Gastroesophageal sphincter (tissue), 4 donors: Measurements from ENCODE around the gene PURA. TPM values are rescaled to one million over a fixed set of nuclear protein-coding genes. Genes with fewer than 3 reads are reported as not detected.
A peak's percentile ranks its signal among the peaks of the same experiment; 100 is the strongest.

Source experiments
- ATAC-seq: fragments of 150-250 bp; one replicate; pipeline ENCODE4 v1.9.1; 2016; ENCODE audit warnings: mild to moderate bottlenecking, moderate library complexity
- H3K27ac ChIP-seq, 4 donors: fragments of 200-600 bp; sonication (generic) in 3 of 4; 1 replicate in 3 of 4; 2 replicates in 1 of 4; pipeline ENCODE4 v1.5.1; 2016 to 2019
- H3K27me3 ChIP-seq: fragments of 200-600 bp; sonication (generic); one replicate; pipeline ENCODE4 v1.5.1; 2019
- H3K36me3 ChIP-seq, 2 donors: fragments of 200-600 bp; sonication (generic); one replicate each; pipeline ENCODE4 v1.5.1; 2019; ENCODE audit warnings: control low read depth in 1 of 2
- H3K4me1 ChIP-seq, 3 donors: fragments of 200-600 bp; sonication (generic); 1 replicate in 2 of 3; 2 replicates in 1 of 3; pipeline ENCODE4 v1.5.1; 2016 to 2019; ENCODE audit warnings: control low read depth in 2 of 3
- H3K4me3 ChIP-seq, 2 donors: fragments of 200-600 bp; sonication (generic); one replicate each; pipeline ENCODE4 v1.5.1; 2019; ENCODE audit warnings: mild to moderate bottlenecking in 1 of 2, moderate library complexity in 1 of 2
- H3K9me3 ChIP-seq, 3 donors: fragments of 200-600 bp; sonication (generic); one replicate each; pipeline ENCODE4 v1.5.1; 2017 to 2019; ENCODE audit warnings: control low read depth in 2 of 3
- EP300 ChIP-seq: sonication (generic); formaldehyde crosslinking; IDR thresholded peaks from one replicate; pipeline ENCODE4 v1.6.1; 2017; ENCODE audit warnings: antibody characterized with exemption, mild to moderate bottlenecking
- POLR2A ChIP-seq, 2 donors: fragments of 450-650 bp; IDR thresholded peaks; one replicate each; pipeline ENCODE4 v1.6.1; 2017; ENCODE audit warnings: antibody characterized with exemption in 2 of 2, mild to moderate bottlenecking in 2 of 2, moderate library complexity in 1 of 2
- POLR2AphosphoS5 ChIP-seq: sonication (generic); formaldehyde crosslinking; IDR thresholded peaks from one replicate; pipeline ENCODE4 v1.6.1; 2017; ENCODE audit warnings: antibody characterized with exemption
- WGBS, 2 donors: methylation state at CpG; one replicate each; pipeline ENCODE4 v1.1.5; 2018; ENCODE audit warnings: low coverage in 1 of 2; 5-methylcytosine and 5-hydroxymethylcytosine counted together
- total RNA-seq, 4 donors: library from RNA; depleted of rRNA; stranded (reverse); fragments of >200 nt; gene quantifications; one replicate each; pipeline ENCODE4 v1.1.0, GENCODE V29; 2016
- TF ChIP-seq, protein P1 (sequence below), 4 experiments: fragments of 200-600 bp in 2 of 4; fragments of 450-650 bp in 2 of 4; sonication (generic) in 1 of 4; IDR thresholded peaks; one replicate each; pipeline ENCODE4 v1.5.1; 2017 to 2019; ENCODE audit warnings: antibody characterized with exemption in 4 of 4, mild to moderate bottlenecking in 2 of 4, moderate library complexity in 2 of 4

The PURA gene
- total RNA-seq, 4 donors from 2014 or later, result 38.0 to 61.0 (median 49.1) TPM

- Histone ChIP-seq H3K36me3 (no peaks in the 10 kb centered on the region), H3K4me3 (no peak overlapping the region), H3K9me3 (no peaks in the 10 kb centered on the region), H3K4me1 (peaks cover 0 to 46% (median 15%) of the 10 kb centered on the region in 3 donors), H3K27ac (no peak overlapping the region), H3K27me3 (no peaks in the 10 kb centered on the region)
- TF ChIP-seq POLR2A (IDR thresholded peaks at IDR 0.05) (no peak), EP300 (no peak)
- WGBS, 2 donors, result 71% methylated on average over 2 of the region's 3 CpGs; no CpG with 5 or more reads in 1 of the 2 donors
- ATAC-seq, result no peak
Measured at GRCh38 chr5:140140435-140140834, 26.5 kb downstream of the PURA start.

- H3K9me3 ChIP-seq, result no peaks in the 10 kb centered on the region
- peak; percentile 24 for TF ChIP-seq POLR2AphosphoS5
- TF ChIP-seq EP300, result no peak
- TF ChIP-seq, protein P1, sequence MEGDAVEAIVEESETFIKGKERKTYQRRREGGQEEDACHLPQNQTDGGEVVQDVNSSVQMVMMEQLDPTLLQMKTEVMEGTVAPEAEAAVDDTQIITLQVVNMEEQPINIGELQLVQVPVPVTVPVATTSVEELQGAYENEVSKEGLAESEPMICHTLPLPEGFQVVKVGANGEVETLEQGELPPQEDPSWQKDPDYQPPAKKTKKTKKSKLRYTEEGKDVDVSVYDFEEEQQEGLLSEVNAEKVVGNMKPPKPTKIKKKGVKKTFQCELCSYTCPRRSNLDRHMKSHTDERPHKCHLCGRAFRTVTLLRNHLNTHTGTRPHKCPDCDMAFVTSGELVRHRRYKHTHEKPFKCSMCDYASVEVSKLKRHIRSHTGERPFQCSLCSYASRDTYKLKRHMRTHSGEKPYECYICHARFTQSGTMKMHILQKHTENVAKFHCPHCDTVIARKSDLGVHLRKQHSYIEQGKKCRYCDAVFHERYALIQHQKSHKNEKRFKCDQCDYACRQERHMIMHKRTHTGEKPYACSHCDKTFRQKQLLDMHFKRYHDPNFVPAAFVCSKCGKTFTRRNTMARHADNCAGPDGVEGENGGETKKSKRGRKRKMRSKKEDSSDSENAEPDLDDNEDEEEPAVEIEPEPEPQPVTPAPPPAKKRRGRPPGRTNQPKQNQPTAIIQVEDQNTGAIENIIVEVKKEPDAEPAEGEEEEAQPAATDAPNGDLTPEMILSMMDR (IDR thresholded peaks at IDR 0.05), result no peak
- TF ChIP-seq POLR2A (IDR thresholded peaks at IDR 0.05), result no peak
- peak; percentile 74 for ATAC-seq
- H3K27ac ChIP-seq, result peak overlapping the region in 1 of 4 donors; percentile 44
- no peak overlapping the region for H3K4me3 ChIP-seq
- no peaks in the 10 kb centered on the region for H3K36me3 ChIP-seq
- H3K27me3 ChIP-seq, result no peaks in the 10 kb centered on the region
- peaks cover 0 to 54% (median 22%) of the 10 kb centered on the region in 3 donors for H3K4me1 ChIP-seq
Measured at GRCh38 chr5:140141241-140141640, 27.3 kb downstream of the PURA start.

DNA sequence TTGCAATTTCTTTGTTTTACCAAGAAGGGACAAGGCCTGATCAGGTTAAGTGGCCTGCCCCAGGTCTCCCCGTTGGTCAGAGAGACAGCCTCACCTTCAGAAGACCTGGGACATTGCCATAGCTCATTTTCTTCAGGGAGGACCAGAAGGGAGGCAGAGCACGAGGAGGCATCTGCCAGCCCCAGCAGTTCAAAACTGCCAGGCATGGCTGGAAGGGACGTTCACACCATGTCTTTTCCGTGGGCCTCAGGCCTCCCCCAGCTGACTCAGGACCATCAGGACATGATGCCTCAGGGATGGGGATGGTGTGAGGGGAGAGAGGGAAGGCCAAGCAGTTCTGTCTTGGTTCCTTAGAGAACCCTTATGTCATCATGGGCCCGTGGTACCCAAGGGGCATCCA lies 28.3 kb downstream of the PURA start:
- TF ChIP-seq EP300 (no peak), POLR2A (IDR thresholded peaks at IDR 0.05) (no peak), POLR2AphosphoS5 (no peak)
- TF ChIP-seq, protein P1 (IDR thresholded peaks at IDR 0.05), result no peak
- no peak for ATAC-seq
- H3K27ac ChIP-seq, result peak overlapping the region in 1 of 4 donors; percentile 44
- no peaks in the 10 kb centered on the region for H3K9me3 ChIP-seq
- no peaks in the 10 kb centered on the region for H3K27me3 ChIP-seq
- H3K36me3 ChIP-seq, result no peaks in the 10 kb centered on the region
- 78 to 80% methylated on average over 1 to 3 of the region's 5 CpGs for WGBS, 2 donors
- no peak overlapping the region for H3K4me3 ChIP-seq
- H3K4me1 ChIP-seq, result peaks cover 0 to 59% (median 26%) of the 10 kb centered on the region in 3 donors

GRCh38 chr5:140142856-140143255 lies 28.9 kb downstream of the PURA start:
- no peak overlapping the region for H3K27ac ChIP-seq
- H3K36me3 ChIP-seq, result no peaks in the 10 kb centered on the region
- peaks cover 0 to 53% (median 26%) of the 10 kb centered on the region in 3 donors for H3K4me1 ChIP-seq
- no peaks in the 10 kb centered on the region for H3K9me3 ChIP-seq
- 70 to 85% methylated on average over 4 of the region's 7 CpGs for WGBS, 2 donors
- no peak overlapping the region for H3K4me3 ChIP-seq
- no peaks in the 10 kb centered on the region for H3K27me3 ChIP-seq
- no peak for ATAC-seq
- TF ChIP-seq, protein P1 (IDR thresholded peaks at IDR 0.05), result no peak
- TF ChIP-seq POLR2A (IDR thresholded peaks at IDR 0.05), result no peak
- no peak for TF ChIP-seq EP300
- TF ChIP-seq POLR2AphosphoS5, result no peak

- no peaks in the 10 kb centered on the region for H3K27me3 ChIP-seq
- H3K4me3 ChIP-seq, result no peak overlapping the region
- WGBS, 2 donors, result 93 to 100% methylated on average over 3 of the region's 3 CpGs
- no peak overlapping the region for H3K27ac ChIP-seq
- H3K9me3 ChIP-seq, result no peaks in the 10 kb centered on the region
- TF ChIP-seq POLR2AphosphoS5 (no peak), POLR2A (IDR thresholded peaks at IDR 0.05) (no peak), EP300 (no peak)
- TF ChIP-seq, protein P1 (IDR thresholded peaks at IDR 0.05), result no peak
- peaks cover 0 to 53% (median 26%) of the 10 kb centered on the region in 3 donors for H3K4me1 ChIP-seq
- ATAC-seq, result no peak
- H3K36me3 ChIP-seq, result no peaks in the 10 kb centered on the region
Measured at GRCh38 chr5:140143521-140144258, 29.8 kb downstream of the PURA start.
